Measurements from ENCODE around the gene ZNF462. TPM values are rescaled to one million over a fixed set of nuclear protein-coding genes. Genes with fewer than 3 reads are reported as not detected.

The ZNF462 gene
- total RNA-seq, 1 donor from 2014 or later: 199 TPM

- Mint-ChIP-seq H3K27me3 (ENCODE audit: low read depth) (no peaks in the 10 kb centered on the region), H3K4me3 (peak overlapping the region; percentile 80), H3K4me1 (peaks cover 50% of the 10 kb centered on the region), H3K36me3 (ENCODE audit: low read depth) (peaks cover 70% of the 10 kb centered on the region), H3K9me3 (peaks cover 13% of the 10 kb centered on the region), H3K27ac (ENCODE audit: unreplicated experiment) (no peak overlapping the region)
- no peak for DNase-seq (ENCODE audit: low read depth, low spot score)
- no peak for TF ChIP-seq CTCF (conservative IDR thresholded peaks at IDR 0.05)
These were observed 59.1 kb downstream of the ZNF462 start for GRCh38 chr9:106922026-106922425.

GRCh38 chr9:106925392-106925791 is 62.4 kb downstream of the ZNF462 start:
- no peak overlapping the region for H3K27ac Mint-ChIP-seq (ENCODE audit: unreplicated experiment)
- H3K4me3 Mint-ChIP-seq: no peak overlapping the region
- H3K36me3 Mint-ChIP-seq (ENCODE audit: low read depth): peaks cover 71% of the 10 kb centered on the region
- no peaks in the 10 kb centered on the region for H3K27me3 Mint-ChIP-seq (ENCODE audit: low read depth)
- H3K4me1 Mint-ChIP-seq: peaks cover 25% of the 10 kb centered on the region
- H3K9me3 Mint-ChIP-seq: peaks cover 13% of the 10 kb centered on the region
- no peak for DNase-seq (ENCODE audit: low read depth, low spot score)
- TF ChIP-seq CTCF (conservative IDR thresholded peaks at IDR 0.05): no peak

- H3K27me3 Mint-ChIP-seq (ENCODE audit: low read depth): no peaks in the 10 kb centered on the region
- H3K4me1 Mint-ChIP-seq: peaks cover 8% of the 10 kb centered on the region
- no peak for DNase-seq (ENCODE audit: low read depth, low spot score)
- H3K27ac Mint-ChIP-seq (ENCODE audit: unreplicated experiment): no peak overlapping the region
- no peak overlapping the region for H3K4me3 Mint-ChIP-seq
- peaks cover 6% of the 10 kb centered on the region for H3K9me3 Mint-ChIP-seq
- TF ChIP-seq CTCF (conservative IDR thresholded peaks at IDR 0.05): no peak
- peaks cover 83% of the 10 kb centered on the region for H3K36me3 Mint-ChIP-seq (ENCODE audit: low read depth)
These were observed 65.0 kb downstream of the ZNF462 start for GRCh38 chr9:106927916-106928315.

GRCh38 chr9:106928350-106928749 is 65.4 kb downstream of the ZNF462 start:
- no peaks in the 10 kb centered on the region for H3K27me3 Mint-ChIP-seq (ENCODE audit: low read depth)
- H3K36me3 Mint-ChIP-seq (ENCODE audit: low read depth): peaks cover 82% of the 10 kb centered on the region
- H3K27ac Mint-ChIP-seq (ENCODE audit: unreplicated experiment): no peak overlapping the region
- peaks cover 8% of the 10 kb centered on the region for H3K4me1 Mint-ChIP-seq
- H3K9me3 Mint-ChIP-seq: peaks cover 6% of the 10 kb centered on the region
- no peak overlapping the region for H3K4me3 Mint-ChIP-seq
- TF ChIP-seq CTCF (conservative IDR thresholded peaks at IDR 0.05): no peak
- no peak for DNase-seq (ENCODE audit: low read depth, low spot score)

- no peaks in the 10 kb centered on the region for H3K27me3 Mint-ChIP-seq (ENCODE audit: low read depth)
These were observed 66.7 kb downstream of the ZNF462 start for GRCh38 chr9:106929471-106930177.

More at GRCh38 chr9:106929471-106930177, 66.7 kb downstream of the ZNF462 start:
- Mint-ChIP-seq H3K36me3 (ENCODE audit: low read depth) (peaks cover 77% of the 10 kb centered on the region), H3K4me1 (peaks cover 19% of the 10 kb centered on the region), H3K27ac (ENCODE audit: unreplicated experiment) (no peak overlapping the region), H3K4me3 (no peak overlapping the region), H3K9me3 (peaks cover 9% of the 10 kb centered on the region)
- DNase-seq (ENCODE audit: low read depth, low spot score): no peak
- no peak for TF ChIP-seq CTCF (conservative IDR thresholded peaks at IDR 0.05)
